ENCODE data around the gene ABLIM3. TPM values are rescaled to one million over a fixed set of nuclear protein-coding genes. Genes with fewer than 3 reads are reported as not detected.

ABLIM3 gene
- total and polyA plus RNA-seq, 2 of the 8 experiments (the other 6 are each of a cell fraction or from before 2014, with no cell fraction given) = 0.36 to 0.56 TPM

GRCh38 chr5:149261246-149261645 lies 120.0 kb downstream of the ABLIM3 start (continued):
- TF ChIP-seq PHF8 (conservative IDR thresholded peaks at IDR 0.05; ENCODE audit: low read depth, low read length) (no peak), CBX8 (IDR thresholded peaks at IDR 0.05; ENCODE audit: borderline replicate concordance, low read depth, low read length) (no peak), TAF7 (optimal IDR thresholded peaks at IDR 0.05; ENCODE audit: borderline replicate concordance, low read depth, low read length) (no peak), CREB1 (IDR thresholded peaks at IDR 0.05) (no peak), SAP30 (IDR thresholded peaks at IDR 0.05; ENCODE audit: insufficient read depth, insufficient replicate concordance, low read length) (no peak), RBBP5 (IDR thresholded peaks at IDR 0.05; ENCODE audit: borderline replicate concordance, low read depth, low read length) (no peak)
